Astrocyte (in vitro differentiated cells and primary cell): Measurements from ENCODE around the gene OSBPL3.

Source experiments
- CTCF ChIP-seq: IDR thresholded peaks from 2 replicates; pipeline ENCODE4 v1.5.1; 2011; ENCODE audit warnings: low read depth, mild to moderate bottlenecking, inconsistent platforms, low read length, moderate library complexity; ENCODE audit not compliant: insufficient read depth
- EZH2 ChIP-seq: IDR thresholded peaks from 2 replicates; pipeline ENCODE4 v1.6.1; 2012; ENCODE audit warnings: mild to moderate bottlenecking, low read length, inconsistent platforms; ENCODE audit not compliant: insufficient read depth

- TF ChIP-seq CTCF (no peak), EZH2 (no peak)
Measured at GRCh38 chr7:24764011-24764410, 216.0 kb downstream of the OSBPL3 start.
